Esophagus muscularis mucosa (tissue), 4 donors: ENCODE measurements around the gene DCC. TPM values are rescaled to one million over a fixed set of nuclear protein-coding genes. Genes with fewer than 3 reads are reported as not detected.

Source experiments
- DNase-seq: peaks from one replicate; pipeline ENCODE4 v3.0.0-alpha.2; 2017; ENCODE audit errors: extremely low spot score
- H3K27ac ChIP-seq, 4 donors: fragments of 200-600 bp; sonication (generic); replicated peaks in 1 of 4; 1 replicate in 3 of 4; 2 replicates in 1 of 4; pipeline ENCODE4 v1.5.1; 2016 to 2019; ENCODE audit warnings: mild to moderate bottlenecking in 1 of 4
- H3K27me3 ChIP-seq, 4 donors: fragments of 200-600 bp; sonication (generic); one replicate each; pipeline versions ENCODE4 v1.5.1 to v1.6.0; 2016 to 2019
- H3K36me3 ChIP-seq, 4 donors: fragments of 200-600 bp; sonication (generic); one replicate each; pipeline ENCODE4 v1.5.1; 2016 to 2019
- H3K4me1 ChIP-seq, 4 donors: fragments of 200-600 bp; sonication (generic); one replicate each; pipeline ENCODE4 v1.5.1; 2016 to 2019
- H3K4me3 ChIP-seq, 4 donors: fragments of 200-600 bp; sonication (generic); 1 replicate in 2 of 4; 2 replicates in 2 of 4; pipeline ENCODE4 v1.5.1; 2016 to 2019; ENCODE audit warnings: mild to moderate bottlenecking in 4 of 4, moderate library complexity in 1 of 4
- H3K9me3 ChIP-seq, 4 donors: fragments of 200-600 bp; sonication (generic); 1 replicate in 3 of 4; 2 replicates in 1 of 4; pipeline ENCODE4 v1.5.1; 2016 to 2019
- CTCF ChIP-seq, 3 experiments: fragments of 200-600 bp in 2 of 3; fragments of 450-650 bp in 1 of 3; sonication (generic) in 2 of 3; IDR thresholded peaks; one replicate each; pipeline ENCODE4 v1.5.1; 2017 to 2019; ENCODE audit warnings: antibody characterized with exemption in 3 of 3, mild to moderate bottlenecking in 2 of 3, moderate library complexity in 1 of 3
- EP300 ChIP-seq: sonication (generic); formaldehyde crosslinking; IDR thresholded peaks from one replicate; pipeline ENCODE4 v1.6.1; 2017; ENCODE audit warnings: antibody characterized with exemption
- POLR2A ChIP-seq: fragments of 450-650 bp; IDR thresholded peaks from one replicate; pipeline ENCODE4 v1.6.1; 2017; ENCODE audit warnings: antibody characterized with exemption, moderate library complexity, mild to moderate bottlenecking, low read depth
- POLR2AphosphoS5 ChIP-seq, 2 donors: sonication (generic); formaldehyde crosslinking; IDR thresholded peaks; one replicate each; pipeline ENCODE4 v1.6.1; 2017; ENCODE audit warnings: antibody characterized with exemption in 2 of 2
- WGBS: methylation state at CpG from one replicate; pipeline ENCODE4 v1.1.5; 2018; 5-methylcytosine and 5-hydroxymethylcytosine counted together
- intact Hi-C: fragments of 100-400 bp; cut with DNase I; formaldehyde crosslinking; loops from one replicate; pipeline ENCODE4 v1.15.1; 2023
- total RNA-seq, 4 donors: library from RNA; depleted of rRNA; stranded (reverse); fragments of >200 nt; gene quantifications; one replicate each; pipeline versions ENCODE4 v1.1.0 to v1.2.1, GENCODE V29; 2016

Gene DCC
- total RNA-seq, 4 donors from 2014 or later = 0.46 to 0.99 (median 0.83) TPM; not detected in 1

GRCh38 chr18:53408271-53408670, 1068.3 kb downstream of the DCC start:
- Histone ChIP-seq H3K4me1 (no peaks in the 10 kb centered on the region), H3K4me3 (no peak overlapping the region), H3K27ac (no peak overlapping the region), H3K36me3 (no peaks in the 10 kb centered on the region), H3K27me3 (no peaks in the 10 kb centered on the region), H3K9me3 (no peaks in the 10 kb centered on the region)
- DNase-seq = no peak
- intact Hi-C loops = no loop called here
- 79% methylated on average over 5 of the region's 5 CpGs for WGBS
- no peak for TF ChIP-seq POLR2A
- no peak for TF ChIP-seq POLR2AphosphoS5 (IDR thresholded peaks at IDR 0.05)
- TF ChIP-seq CTCF (IDR thresholded peaks at IDR 0.05) = no peak
- TF ChIP-seq EP300 = no peak

GRCh38 chr18:53411511-53411910, 1071.5 kb downstream of the DCC start:
- WGBS = 56% methylated on average over 3 of the region's 3 CpGs
- no peaks in the 10 kb centered on the region for H3K4me1 ChIP-seq
- H3K4me3 ChIP-seq = no peak overlapping the region
- H3K27ac ChIP-seq = no peak overlapping the region
- intact Hi-C loops = no loop called here
- DNase-seq = no peak
- no peak for TF ChIP-seq CTCF (IDR thresholded peaks at IDR 0.05)
- TF ChIP-seq POLR2AphosphoS5 (IDR thresholded peaks at IDR 0.05) = no peak
- TF ChIP-seq POLR2A = no peak
- no peak for TF ChIP-seq EP300
- H3K9me3 ChIP-seq = no peaks in the 10 kb centered on the region
- no peaks in the 10 kb centered on the region for H3K36me3 ChIP-seq
- no peaks in the 10 kb centered on the region for H3K27me3 ChIP-seq

GRCh38 chr18:53417003-53417402, 1077.0 kb downstream of the DCC start:
- intact Hi-C loops = no loop called here
- H3K27ac ChIP-seq = no peak overlapping the region
- H3K9me3 ChIP-seq = no peaks in the 10 kb centered on the region
- 9% methylated on average over 4 of the region's 4 CpGs for WGBS
- no peaks in the 10 kb centered on the region for H3K36me3 ChIP-seq
- no peak overlapping the region for H3K4me3 ChIP-seq
- TF ChIP-seq CTCF (IDR thresholded peaks at IDR 0.05) = no peak
- no peak for DNase-seq
- no peaks in the 10 kb centered on the region for H3K27me3 ChIP-seq
- H3K4me1 ChIP-seq = no peaks in the 10 kb centered on the region

GRCh38 chr18:53421869-53422268, 1081.9 kb downstream of the DCC start:
- TF ChIP-seq EP300 = no peak
- TF ChIP-seq POLR2A = no peak
- no peak for TF ChIP-seq POLR2AphosphoS5 (IDR thresholded peaks at IDR 0.05)
- no peak for TF ChIP-seq CTCF (IDR thresholded peaks at IDR 0.05)
- H3K27ac ChIP-seq = no peak overlapping the region

GRCh38 chr18:53422896-53423295, 1082.9 kb downstream of the DCC start:
- Histone ChIP-seq H3K4me3 (no peak overlapping the region), H3K9me3 (no peaks in the 10 kb centered on the region), H3K36me3 (no peaks in the 10 kb centered on the region), H3K4me1 (no peaks in the 10 kb centered on the region), H3K27me3 (no peaks in the 10 kb centered on the region), H3K27ac (no peak overlapping the region)
- intact Hi-C loops = no loop called here
- DNase-seq = no peak
- WGBS = 52% methylated on average over 2 of the region's 2 CpGs
- no peak for TF ChIP-seq EP300
- TF ChIP-seq CTCF (IDR thresholded peaks at IDR 0.05) = no peak
- TF ChIP-seq POLR2AphosphoS5 (IDR thresholded peaks at IDR 0.05) = no peak
- TF ChIP-seq POLR2A = no peak

More at GRCh38 chr18:53421869-53422268, 1081.9 kb downstream of the DCC start:
- DNase-seq = no peak
- Histone ChIP-seq H3K9me3 (no peaks in the 10 kb centered on the region), H3K4me3 (no peak overlapping the region), H3K4me1 (no peaks in the 10 kb centered on the region), H3K27me3 (no peaks in the 10 kb centered on the region), H3K36me3 (no peaks in the 10 kb centered on the region)
- intact Hi-C loops = no loop called here
